SH-SY5Y (cell line): Measurements from ENCODE around the gene SLC50A1.

Source experiments
- GATA2 ChIP-seq: IDR thresholded peaks from 2 replicates; pipeline ENCODE4 v1.6.1; 2011; ENCODE audit warnings: mild to moderate bottlenecking, low read depth, low read length
- GATA3 ChIP-seq: IDR thresholded peaks from 2 replicates; pipeline ENCODE4 v1.6.1; 2011; ENCODE audit warnings: low read depth, mild to moderate bottlenecking, low read length, moderate library complexity

The SLC50A1 gene

GRCh38 chr1:155170806-155171205 is 35.2 kb downstream of the SLC50A1 start:
- TF ChIP-seq GATA3: no peak
- TF ChIP-seq GATA2: no peak

GRCh38 chr1:155171836-155172731 is 36.4 kb downstream of the SLC50A1 start:
- TF ChIP-seq GATA2 (no peak), GATA3 (no peak)

GRCh38 chr1:155172732-155173477 is 37.3 kb downstream of the SLC50A1 start, which contains the start of gene KRTCAP2:
TSS of gene KRTCAP2 (minus strand) at chr1:155173304. CDS start at chr1:155173224, 80 bp downstream.
- no peak for TF ChIP-seq GATA2

- TF ChIP-seq GATA2 (no peak), GATA3 (no peak)
Measured at GRCh38 chr1:155173478-155174323, 38.0 kb downstream of the SLC50A1 start, which contains the start of gene TRIM46. TSS of gene TRIM46 (plus strand) at chr1:155173849. CDS start at chr1:155173967, 118 bp downstream.

- TF ChIP-seq GATA3: no peak
- TF ChIP-seq GATA2: no peak
Measured at GRCh38 chr1:155174324-155175280, 39.0 kb downstream of the SLC50A1 start.

GRCh38 chr1:155175281-155175926 is 39.8 kb downstream of the SLC50A1 start:
- no peak for TF ChIP-seq GATA2
- no peak for TF ChIP-seq GATA3

GRCh38 chr1:155175927-155176371 is 40.3 kb downstream of the SLC50A1 start:
- TF ChIP-seq GATA3: no peak

GRCh38 chr1:155176544-155177071 is 41.0 kb downstream of the SLC50A1 start:
- TF ChIP-seq GATA2 (no peak), GATA3 (no peak)

GRCh38 chr1:155177192-155177917 is 41.7 kb downstream of the SLC50A1 start:
- no peak for TF ChIP-seq GATA2
- TF ChIP-seq GATA3: no peak

GRCh38 chr1:155177918-155178281 is 42.2 kb downstream of the SLC50A1 start:
- TF ChIP-seq GATA2 (no peak), GATA3 (no peak)

- no peak for TF ChIP-seq GATA3
Measured at GRCh38 chr1:155178441-155179111, 42.9 kb downstream of the SLC50A1 start.
